Neural crest cell (in vitro differentiated cells): ENCODE measurements around the gene CTCF. TPM values are rescaled to one million over a fixed set of nuclear protein-coding genes. Genes with fewer than 3 reads are reported as not detected.
A peak's percentile ranks its signal among the peaks of the same experiment; 100 is the strongest.

Experiments used
- DNase-seq: peaks from one replicate; pipeline ENCODE4 v3.0.0; 2021; ENCODE audit warnings: low read depth, mixed read lengths, low spot score
- H3K27ac Mint-ChIP-seq: one replicate; pipeline ENCODE4 v1.8.0; 2021; ENCODE audit warnings: mild to moderate bottlenecking, mixed read lengths; ENCODE audit not compliant: unreplicated experiment
- H3K27me3 Mint-ChIP-seq: 2 replicates; pipeline ENCODE4 v1.8.0; 2021; ENCODE audit warnings: low read depth, mild to moderate bottlenecking, mixed read lengths
- H3K36me3 Mint-ChIP-seq: 2 replicates; pipeline ENCODE4 v1.8.0; 2021; ENCODE audit warnings: low read depth, mild to moderate bottlenecking, mixed read lengths
- H3K4me1 Mint-ChIP-seq: 2 replicates; pipeline ENCODE4 v1.8.0; 2021; ENCODE audit warnings: mixed read lengths
- H3K4me3 Mint-ChIP-seq: one replicate; pipeline ENCODE4 v1.8.0; 2021; ENCODE audit warnings: mild to moderate bottlenecking, mixed read lengths
- H3K9me3 Mint-ChIP-seq: 2 replicates; pipeline ENCODE4 v1.8.0; 2021; ENCODE audit warnings: mixed read lengths
- total RNA-seq: library from RNA; stranded (reverse); gene quantifications from 2 replicates; pipeline ENCODE4 v1.2.1, GENCODE V29; 2021
- TF ChIP-seq, protein P1 (sequence below): fragments of 200-600 bp; sonication (generic); conservative IDR thresholded peaks from 2 replicates; pipeline ENCODE4 v1.5.0; 2021; ENCODE audit warnings: antibody characterized with exemption, mild to moderate bottlenecking

The CTCF gene
- total RNA-seq, 1 donor from 2014 or later: 78.8 TPM

DNA sequence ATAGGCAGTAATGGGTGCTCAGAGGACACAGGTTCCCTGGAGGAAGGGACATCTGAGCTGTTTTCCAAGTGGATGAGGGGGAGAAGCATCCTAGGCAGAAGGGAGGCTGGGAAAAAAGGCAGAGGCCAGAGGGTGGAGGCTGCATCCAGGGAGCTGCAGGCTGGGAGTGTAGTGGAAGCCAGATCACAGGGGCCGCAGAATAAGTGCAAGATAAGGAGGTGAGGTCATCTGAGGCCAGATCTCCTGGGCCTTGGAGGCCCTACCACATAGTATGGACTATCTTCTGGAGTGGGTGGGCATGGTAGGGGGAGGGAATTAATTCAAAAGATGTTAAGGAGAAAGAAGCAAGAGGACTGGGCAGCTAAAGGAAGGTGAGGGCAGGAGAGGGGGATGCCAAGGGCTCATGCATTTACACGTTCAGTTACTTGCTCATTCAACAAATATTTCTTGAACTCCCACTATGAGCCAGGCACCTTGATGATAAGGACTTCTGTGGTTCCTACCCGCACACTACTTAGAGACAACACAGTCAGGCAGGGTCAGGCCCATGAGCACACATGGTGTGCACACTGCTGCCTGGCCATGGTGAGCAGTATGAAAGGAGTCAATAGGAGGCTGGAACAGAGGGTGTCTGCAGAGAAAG, 36.1 kb upstream of the CTCF start:
- no peak overlapping the region for H3K27ac Mint-ChIP-seq
- no peaks in the 10 kb centered on the region for H3K9me3 Mint-ChIP-seq
- H3K36me3 Mint-ChIP-seq: no peaks in the 10 kb centered on the region
- peaks cover 18% of the 10 kb centered on the region for H3K4me1 Mint-ChIP-seq
- H3K4me3 Mint-ChIP-seq: peak overlapping the region; percentile 83
- TF ChIP-seq, protein P1, sequence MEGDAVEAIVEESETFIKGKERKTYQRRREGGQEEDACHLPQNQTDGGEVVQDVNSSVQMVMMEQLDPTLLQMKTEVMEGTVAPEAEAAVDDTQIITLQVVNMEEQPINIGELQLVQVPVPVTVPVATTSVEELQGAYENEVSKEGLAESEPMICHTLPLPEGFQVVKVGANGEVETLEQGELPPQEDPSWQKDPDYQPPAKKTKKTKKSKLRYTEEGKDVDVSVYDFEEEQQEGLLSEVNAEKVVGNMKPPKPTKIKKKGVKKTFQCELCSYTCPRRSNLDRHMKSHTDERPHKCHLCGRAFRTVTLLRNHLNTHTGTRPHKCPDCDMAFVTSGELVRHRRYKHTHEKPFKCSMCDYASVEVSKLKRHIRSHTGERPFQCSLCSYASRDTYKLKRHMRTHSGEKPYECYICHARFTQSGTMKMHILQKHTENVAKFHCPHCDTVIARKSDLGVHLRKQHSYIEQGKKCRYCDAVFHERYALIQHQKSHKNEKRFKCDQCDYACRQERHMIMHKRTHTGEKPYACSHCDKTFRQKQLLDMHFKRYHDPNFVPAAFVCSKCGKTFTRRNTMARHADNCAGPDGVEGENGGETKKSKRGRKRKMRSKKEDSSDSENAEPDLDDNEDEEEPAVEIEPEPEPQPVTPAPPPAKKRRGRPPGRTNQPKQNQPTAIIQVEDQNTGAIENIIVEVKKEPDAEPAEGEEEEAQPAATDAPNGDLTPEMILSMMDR: no peak
- no peak for DNase-seq
- H3K27me3 Mint-ChIP-seq: peaks cover 13% of the 10 kb centered on the region

DNA sequence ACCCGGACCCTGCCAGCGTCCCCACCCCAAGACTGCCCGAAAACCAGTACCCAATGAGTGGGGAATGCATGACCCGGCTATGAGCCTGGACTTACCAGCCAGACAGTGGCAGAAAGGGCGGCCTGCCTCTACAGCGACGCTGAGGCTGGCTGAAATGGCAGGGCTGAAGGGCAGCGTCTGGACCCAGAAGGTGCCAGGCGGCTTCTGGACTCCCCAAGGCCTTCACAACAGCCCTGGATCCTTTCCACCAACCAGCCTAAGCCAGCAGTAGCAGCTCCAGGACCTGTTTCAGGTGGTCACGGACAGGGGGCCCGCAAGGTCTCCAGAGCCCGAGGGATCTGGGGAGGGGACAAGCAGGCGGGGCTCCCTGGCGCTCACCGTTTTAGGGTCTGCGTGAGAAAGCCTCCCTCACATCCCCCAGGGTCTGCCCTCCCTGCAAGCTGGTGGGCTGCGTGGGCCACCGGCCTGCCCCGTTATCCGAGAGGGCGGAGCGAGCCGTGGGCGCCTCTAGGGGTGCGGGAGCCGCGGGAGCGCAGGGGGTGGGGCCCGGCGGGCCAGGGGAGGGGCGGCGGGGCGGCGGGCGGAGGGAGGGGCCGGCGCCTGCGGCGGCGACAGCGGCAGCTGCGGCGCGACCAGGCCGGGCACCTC, 34.0 kb upstream of the CTCF start, which contains the start of gene RIPOR1:
Gene RIPOR1 (plus strand): TSS at position 608 of the 648 bp plus-strand sequence. CDS start 9,618 bp downstream, outside the sequence.
- H3K36me3 Mint-ChIP-seq: no peaks in the 10 kb centered on the region
- peak within 1 kb of the TSS; percentile 92 for H3K4me3 Mint-ChIP-seq
- peaks cover 14% of the 10 kb centered on the region for H3K27me3 Mint-ChIP-seq
- H3K27ac Mint-ChIP-seq: peak within 1 kb of the TSS; percentile 81
- TF ChIP-seq, protein P1: no peak
- peak; percentile 50 for DNase-seq
- no peaks in the 10 kb centered on the region for H3K9me3 Mint-ChIP-seq
- peaks cover 25% of the 10 kb centered on the region for H3K4me1 Mint-ChIP-seq

DNA sequence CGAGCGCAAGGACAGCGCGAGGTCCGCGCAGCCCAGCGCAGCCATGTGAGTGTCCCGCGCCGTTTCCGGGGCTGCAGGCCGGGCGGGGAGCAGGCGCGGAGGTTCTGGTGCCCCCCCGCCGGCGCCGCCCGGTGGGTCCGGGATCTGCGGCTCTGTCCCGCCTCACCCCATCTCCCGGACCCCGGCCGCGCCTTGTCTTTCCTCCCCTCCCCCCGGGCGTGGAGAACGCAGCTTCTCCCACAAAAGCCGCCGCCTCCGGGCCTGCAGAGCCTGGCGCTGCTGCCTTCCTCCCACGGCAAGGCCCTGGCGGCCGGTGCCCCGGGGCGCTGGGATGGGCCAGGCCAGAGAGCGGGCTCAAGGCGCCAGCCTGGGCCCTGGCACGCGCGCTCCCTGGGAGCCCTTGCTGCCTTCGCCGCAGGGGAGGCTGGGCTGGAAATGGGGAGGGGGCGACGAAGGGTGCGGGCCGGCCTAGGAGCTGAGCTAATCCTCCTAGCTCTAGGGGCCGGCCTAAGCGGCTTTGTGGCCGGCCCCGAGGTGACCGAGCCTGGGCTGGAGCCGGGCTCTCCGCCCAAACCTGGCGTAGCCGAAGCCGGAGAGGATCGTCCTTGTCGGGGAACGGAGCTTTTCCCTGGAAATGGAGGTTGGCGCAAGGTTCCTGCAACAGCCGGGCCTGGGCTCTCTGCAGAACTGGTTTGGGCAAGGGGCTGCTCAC, 33.3 kb upstream of the CTCF start:
- TF ChIP-seq, protein P1: no peak
- H3K27ac Mint-ChIP-seq: peak overlapping the region; percentile 81
- peaks cover 27% of the 10 kb centered on the region for H3K4me1 Mint-ChIP-seq
- H3K4me3 Mint-ChIP-seq: peak overlapping the region; percentile 92
- peak; percentile 53 for DNase-seq
- H3K36me3 Mint-ChIP-seq: no peaks in the 10 kb centered on the region
- peaks cover 17% of the 10 kb centered on the region for H3K27me3 Mint-ChIP-seq
- H3K9me3 Mint-ChIP-seq: no peaks in the 10 kb centered on the region

DNA sequence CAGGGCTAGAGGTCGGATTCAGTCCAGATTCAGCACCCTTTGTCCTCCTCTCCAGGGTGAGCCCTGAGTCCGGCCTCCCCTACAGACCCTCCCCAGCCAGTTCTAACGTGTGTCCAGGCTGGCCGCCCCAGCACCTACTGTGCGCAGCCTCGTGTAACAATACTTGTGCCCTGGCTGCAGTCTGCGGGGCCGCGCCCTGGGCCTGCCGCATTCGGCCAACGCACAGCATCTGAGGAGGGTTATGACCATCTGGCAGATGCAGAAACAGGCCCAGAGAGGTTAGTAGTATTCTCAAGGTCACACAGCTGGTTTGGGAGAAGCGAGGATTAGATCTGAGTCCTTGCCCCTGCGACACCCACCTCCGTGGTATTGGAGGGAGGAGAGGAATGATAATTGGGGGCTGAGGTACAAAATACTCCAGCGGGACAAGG, 32.7 kb upstream of the CTCF start:
- Mint-ChIP-seq H3K4me1 (peaks cover 27% of the 10 kb centered on the region), H3K27me3 (peaks cover 17% of the 10 kb centered on the region), H3K27ac (peak overlapping the region; percentile 81), H3K9me3 (no peaks in the 10 kb centered on the region), H3K36me3 (no peaks in the 10 kb centered on the region), H3K4me3 (peak overlapping the region; percentile 92)
- TF ChIP-seq, protein P1: no peak
- DNase-seq: no peak

DNA sequence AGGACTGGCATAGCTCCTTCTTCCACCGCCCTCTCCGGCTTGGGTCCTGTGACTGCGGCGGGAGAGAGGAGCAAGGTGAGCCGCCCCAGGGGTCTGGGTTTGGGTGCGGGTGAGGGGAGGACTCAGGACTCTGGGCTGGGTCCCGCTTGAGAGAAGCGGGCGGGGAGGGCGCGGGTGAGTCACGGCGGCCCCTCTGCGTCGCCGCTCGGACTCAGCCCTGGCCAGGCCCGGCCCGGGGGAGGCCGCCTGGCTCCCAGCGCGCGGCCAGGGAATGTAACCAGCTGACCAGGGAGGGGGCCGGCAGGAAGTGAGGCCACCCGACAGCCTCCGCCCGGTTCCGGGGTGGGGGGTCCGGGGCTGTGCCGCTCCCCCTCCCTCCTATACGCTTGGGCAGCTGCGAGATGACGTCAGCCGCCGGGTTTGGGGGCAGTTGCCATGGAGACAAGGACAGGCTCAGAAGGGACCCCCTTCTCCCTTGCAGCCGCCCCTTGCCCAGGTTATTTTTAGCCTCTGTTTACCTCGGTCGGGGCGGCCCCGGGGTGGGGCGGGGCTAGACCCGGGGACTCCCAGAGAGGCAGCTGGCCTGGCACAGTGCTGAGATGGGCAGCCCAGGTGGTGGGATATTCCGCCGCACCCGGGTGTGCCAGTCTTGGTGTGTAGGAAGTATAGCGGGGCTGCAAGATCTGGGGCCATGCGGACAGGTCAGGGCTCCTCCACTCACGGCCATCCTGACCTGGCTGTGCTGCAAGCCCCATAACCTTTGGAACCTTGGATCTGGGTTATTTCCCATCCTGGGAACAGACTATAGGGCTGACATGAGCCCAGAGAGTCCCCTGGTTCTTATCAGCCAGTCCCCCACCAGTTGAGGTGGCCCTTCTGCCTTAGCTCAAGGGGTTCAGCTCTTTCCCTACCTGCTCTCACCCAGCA, 32.0 kb upstream of the CTCF start:
- Mint-ChIP-seq H3K27me3 (peaks cover 19% of the 10 kb centered on the region), H3K27ac (no peak overlapping the region), H3K4me1 (peaks cover 27% of the 10 kb centered on the region), H3K4me3 (peak overlapping the region; percentile 92), H3K36me3 (no peaks in the 10 kb centered on the region), H3K9me3 (no peaks in the 10 kb centered on the region)
- TF ChIP-seq, protein P1: no peak
- no peak for DNase-seq
